ENCODE measurements around the gene ATP5PO. TPM values are rescaled to one million over a fixed set of nuclear protein-coding genes. Genes with fewer than 3 reads are reported as not detected.
"Not testable (repeated sequence)": the region's sequence is repeated elsewhere in the genome, so short reads cannot be mapped to it uniquely, and the experiment has no call there.

The ATP5PO gene
- polyA plus RNA-seq, 3 donors, result 311 to 408 (median 354) TPM

GRCh38 chr21:33875026-33875695, 40.4 kb downstream of the ATP5PO start:
- DNase-seq, result no peak

GRCh38 chr21:33874161-33874560, 41.4 kb downstream of the ATP5PO start:
- DNase-seq, result no peak

- no peak for DNase-seq
These were observed 42.6 kb downstream of the ATP5PO start for GRCh38 chr21:33872881-33873515.

- no peak for DNase-seq
These were observed 44.4 kb downstream of the ATP5PO start for GRCh38 chr21:33871171-33871570.

- no peak for DNase-seq
These were observed 44.8 kb downstream of the ATP5PO start for GRCh38 chr21:33870768-33871167.

GRCh38 chr21:33869873-33870272, 45.7 kb downstream of the ATP5PO start:
- no peak for DNase-seq

- not testable (repeated sequence) for DNase-seq
These were observed 47.7 kb downstream of the ATP5PO start for GRCh38 chr21:33867868-33868267.

GRCh38 chr21:33866826-33867225, 48.8 kb downstream of the ATP5PO start:
- no peak for DNase-seq

- DNase-seq, result no peak
These were observed 49.5 kb downstream of the ATP5PO start for GRCh38 chr21:33865996-33866575.

- no peak for DNase-seq
These were observed 50.4 kb downstream of the ATP5PO start for GRCh38 chr21:33865176-33865575.

GRCh38 chr21:33864150-33864549, 51.5 kb downstream of the ATP5PO start:
- DNase-seq, result no peak

GRCh38 chr21:33863191-33863590, 52.4 kb downstream of the ATP5PO start:
- not testable (repeated sequence) for DNase-seq

GRCh38 chr21:33861125-33861524, 54.5 kb downstream of the ATP5PO start:
- DNase-seq, result no peak

GRCh38 chr21:33860332-33860879, 55.2 kb downstream of the ATP5PO start:
- DNase-seq, result no peak

GRCh38 chr21:33859373-33860102, 56.1 kb downstream of the ATP5PO start:
- no peak for DNase-seq

- no peak for DNase-seq
These were observed 56.8 kb downstream of the ATP5PO start for GRCh38 chr21:33858667-33859372.

- no peak for DNase-seq
These were observed 57.5 kb downstream of the ATP5PO start for GRCh38 chr21:33857846-33858666.

GRCh38 chr21:33856893-33857527, 58.6 kb downstream of the ATP5PO start:
- DNase-seq, result no peak

GRCh38 chr21:33855190-33855589, 60.4 kb downstream of the ATP5PO start:
- DNase-seq, result no peak

- DNase-seq, result no peak
These were observed 61.0 kb downstream of the ATP5PO start for GRCh38 chr21:33854604-33855003.

All from renal pelvis (tissue), 4 donors.